Measurements from ENCODE around the gene OR51S1. TPM values are rescaled to one million over a fixed set of nuclear protein-coding genes. Genes with fewer than 3 reads are reported as not detected.

The OR51S1 gene
- total RNA-seq, 2 experiments from 2014 or later: not detected

DNA sequence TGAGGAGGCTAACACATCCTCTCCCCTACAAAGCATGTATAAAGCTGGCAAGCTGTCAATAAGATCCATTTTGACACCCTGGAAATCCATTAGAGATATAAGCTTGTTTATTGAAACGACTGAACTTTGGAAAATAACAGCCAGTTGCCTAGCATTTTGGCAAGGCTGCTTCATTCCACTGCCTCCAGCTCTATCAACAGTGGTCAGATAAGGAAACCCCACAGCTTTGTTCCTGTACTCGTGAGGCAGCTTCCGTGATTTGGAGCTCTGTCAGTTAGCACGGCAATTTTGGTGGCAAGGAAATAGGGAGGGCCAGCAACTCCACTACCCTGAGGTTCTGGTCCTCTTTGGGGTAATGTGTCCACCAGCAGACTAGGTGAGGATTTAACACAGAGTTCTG is 2.0 kb upstream of the OR51S1 start:
- Histone ChIP-seq H3K27me3 (ENCODE audit: control insufficient read depth in 1 of 2, insufficient read depth in 2 of 2, low read length in 2 of 2) (peaks cover 3 to 6% of the 10 kb centered on the region in 2 experiments), H3K27ac (ENCODE audit: low read depth in 1 of 2, low read length in 2 of 2) (no peak overlapping the region), H3K4me1 (ENCODE audit: insufficient read depth, low read length) (no peaks in the 10 kb centered on the region), H3K9me3 (ENCODE audit: control insufficient read depth in 1 of 2, insufficient read depth in 1 of 2, low read length in 2 of 2) (peaks cover 0 to 10% of the 10 kb centered on the region in 2 experiments), H3K4me3 (ENCODE audit: low read length) (no peak overlapping the region), H3K36me3 (ENCODE audit: insufficient read depth, low read length) (no peaks in the 10 kb centered on the region)
- Mint-ChIP-seq H3K4me3 (no peak overlapping the region), H3K36me3 (ENCODE audit: low read depth) (no peaks in the 10 kb centered on the region), H3K4me1 (ENCODE audit: low read depth) (no peaks in the 10 kb centered on the region), H3K9me3 (no peaks in the 10 kb centered on the region), H3K27me3 (peaks cover 6% of the 10 kb centered on the region), H3K27ac (no peak overlapping the region)
- POLR2A ChIA-PET: no interaction called here
- intact Hi-C loops (cut with DNase I, micrococcal nuclease): no loop called here
- CTCF ChIA-PET: no interaction called here
- TF ChIP-seq, protein P1, sequence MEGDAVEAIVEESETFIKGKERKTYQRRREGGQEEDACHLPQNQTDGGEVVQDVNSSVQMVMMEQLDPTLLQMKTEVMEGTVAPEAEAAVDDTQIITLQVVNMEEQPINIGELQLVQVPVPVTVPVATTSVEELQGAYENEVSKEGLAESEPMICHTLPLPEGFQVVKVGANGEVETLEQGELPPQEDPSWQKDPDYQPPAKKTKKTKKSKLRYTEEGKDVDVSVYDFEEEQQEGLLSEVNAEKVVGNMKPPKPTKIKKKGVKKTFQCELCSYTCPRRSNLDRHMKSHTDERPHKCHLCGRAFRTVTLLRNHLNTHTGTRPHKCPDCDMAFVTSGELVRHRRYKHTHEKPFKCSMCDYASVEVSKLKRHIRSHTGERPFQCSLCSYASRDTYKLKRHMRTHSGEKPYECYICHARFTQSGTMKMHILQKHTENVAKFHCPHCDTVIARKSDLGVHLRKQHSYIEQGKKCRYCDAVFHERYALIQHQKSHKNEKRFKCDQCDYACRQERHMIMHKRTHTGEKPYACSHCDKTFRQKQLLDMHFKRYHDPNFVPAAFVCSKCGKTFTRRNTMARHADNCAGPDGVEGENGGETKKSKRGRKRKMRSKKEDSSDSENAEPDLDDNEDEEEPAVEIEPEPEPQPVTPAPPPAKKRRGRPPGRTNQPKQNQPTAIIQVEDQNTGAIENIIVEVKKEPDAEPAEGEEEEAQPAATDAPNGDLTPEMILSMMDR (IDR thresholded peaks at IDR 0.05): no peak
- ATAC-seq (ENCODE audit: poor library complexity): no peak
- no peak for DNase-seq

DNA sequence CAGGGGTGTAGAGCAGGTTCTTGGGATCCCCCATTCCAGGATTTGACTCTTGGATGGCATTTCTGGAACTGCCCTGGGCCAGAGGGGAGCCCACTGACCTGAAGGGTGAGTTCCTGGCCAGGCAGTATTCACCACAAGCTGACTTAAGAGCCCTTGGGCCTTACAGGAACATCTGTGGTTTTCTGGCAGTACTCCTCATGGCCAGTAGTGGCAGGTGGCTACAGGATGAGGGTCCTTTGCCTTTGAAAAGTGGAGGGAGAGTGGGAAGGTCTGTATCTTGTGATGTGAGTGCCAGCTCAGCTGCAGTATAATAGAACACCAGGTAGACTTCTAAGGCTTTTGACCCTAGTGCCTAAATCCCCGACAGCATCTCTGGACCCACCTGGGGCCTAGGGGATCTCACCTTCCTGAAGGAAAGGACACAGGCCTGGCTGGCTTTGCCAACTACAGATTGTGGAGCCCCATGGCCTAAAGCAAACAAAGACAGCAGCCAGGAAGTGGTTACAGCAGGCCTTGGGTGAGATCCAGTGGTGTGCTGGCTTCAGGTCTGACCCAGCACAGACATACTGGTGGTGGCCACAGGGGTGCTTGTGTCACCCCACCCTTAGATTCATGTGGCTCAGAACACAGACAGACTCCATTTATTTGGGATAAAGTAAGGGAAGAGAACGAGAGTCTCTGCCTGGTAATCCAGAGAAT is 9.0 kb downstream of the OR51S1 start:
- intact Hi-C loops (cut with DNase I, micrococcal nuclease): no loop called here

DNA sequence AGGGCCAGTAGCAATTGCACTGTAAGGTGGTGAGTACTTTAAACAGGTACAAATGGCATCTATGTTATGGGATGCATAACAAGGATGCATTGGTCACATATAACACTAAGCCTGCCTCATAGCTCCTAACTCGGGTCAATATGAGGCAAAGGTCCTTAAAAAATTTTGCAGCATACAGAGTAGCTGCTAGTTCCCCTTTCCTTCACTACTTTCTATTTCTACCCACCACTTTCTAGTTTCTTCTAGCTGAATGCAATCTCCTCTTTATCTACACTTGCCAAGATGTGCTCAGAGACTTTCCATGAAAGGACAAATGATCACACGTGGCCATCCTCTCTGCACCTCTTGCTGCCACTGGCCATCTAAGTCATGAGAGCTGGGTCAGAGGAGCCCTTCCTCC is 18.1 kb downstream of the OR51S1 start:
- Histone ChIP-seq H3K4me3 (ENCODE audit: low read length) (no peak overlapping the region), H3K36me3 (ENCODE audit: insufficient read depth, low read length) (no peaks in the 10 kb centered on the region), H3K9me3 (ENCODE audit: control insufficient read depth in 1 of 2, insufficient read depth in 1 of 2, low read length in 2 of 2) (no peaks in the 10 kb centered on the region), H3K27ac (ENCODE audit: low read depth in 1 of 2, low read length in 2 of 2) (no peak overlapping the region), H3K4me1 (ENCODE audit: insufficient read depth, low read length) (no peaks in the 10 kb centered on the region), H3K27me3 (ENCODE audit: control insufficient read depth in 1 of 2, insufficient read depth in 2 of 2, low read length in 2 of 2) (no peaks in the 10 kb centered on the region)
- ChIA-PET CTCF (no interaction called here), POLR2A (no interaction called here)
- Mint-ChIP-seq H3K4me3 (no peak overlapping the region), H3K4me1 (ENCODE audit: low read depth) (no peaks in the 10 kb centered on the region), H3K36me3 (ENCODE audit: low read depth) (no peaks in the 10 kb centered on the region), H3K27me3 (peaks cover 3% of the 10 kb centered on the region), H3K27ac (no peak overlapping the region), H3K9me3 (no peaks in the 10 kb centered on the region)
- intact Hi-C loops (cut with DNase I, micrococcal nuclease): no loop called here
- TF ChIP-seq, protein P1 (IDR thresholded peaks at IDR 0.05): no peak
- no peak for DNase-seq
- ATAC-seq (ENCODE audit: poor library complexity): no peak

More for the DNA sequence above, 9.0 kb downstream of the OR51S1 start:
- TF ChIP-seq, protein P1 (IDR thresholded peaks at IDR 0.05): no peak
- ChIA-PET POLR2A (no interaction called here), CTCF (no interaction called here)
- Histone ChIP-seq H3K27ac (ENCODE audit: low read depth in 1 of 2, low read length in 2 of 2) (no peak overlapping the region), H3K4me3 (ENCODE audit: low read length) (no peak overlapping the region), H3K27me3 (ENCODE audit: control insufficient read depth in 1 of 2, insufficient read depth in 2 of 2, low read length in 2 of 2) (no peaks in the 10 kb centered on the region), H3K9me3 (ENCODE audit: control insufficient read depth in 1 of 2, insufficient read depth in 1 of 2, low read length in 2 of 2) (no peaks in the 10 kb centered on the region), H3K4me1 (ENCODE audit: insufficient read depth, low read length) (no peaks in the 10 kb centered on the region), H3K36me3 (ENCODE audit: insufficient read depth, low read length) (no peaks in the 10 kb centered on the region)
- Mint-ChIP-seq H3K9me3 (no peaks in the 10 kb centered on the region), H3K27ac (no peak overlapping the region), H3K4me1 (ENCODE audit: low read depth) (no peaks in the 10 kb centered on the region), H3K36me3 (ENCODE audit: low read depth) (no peaks in the 10 kb centered on the region), H3K4me3 (no peak overlapping the region), H3K27me3 (peaks cover 6% of the 10 kb centered on the region)
- no peak for ATAC-seq (ENCODE audit: poor library complexity)
- no peak for DNase-seq

All from CD4-positive, alpha-beta T cell (primary cell).